CD4-positive, alpha-beta T cell treated with Interleukin-1 beta for 1 hour (primary cell): ENCODE data around the gene NR3C2.

Experiments used
- DNase-seq, 2 donors: peaks; one replicate each; pipeline ENCODE4 v3.0.0-alpha.2; 2020 to 2022

Gene NR3C2

GRCh38 chr4:148441986-148442831 lies at the start of gene NR3C2:
NR3C2 (minus strand) TSS chr4:148442414.
- peak; percentile 98 to 99 for DNase-seq

DNA sequence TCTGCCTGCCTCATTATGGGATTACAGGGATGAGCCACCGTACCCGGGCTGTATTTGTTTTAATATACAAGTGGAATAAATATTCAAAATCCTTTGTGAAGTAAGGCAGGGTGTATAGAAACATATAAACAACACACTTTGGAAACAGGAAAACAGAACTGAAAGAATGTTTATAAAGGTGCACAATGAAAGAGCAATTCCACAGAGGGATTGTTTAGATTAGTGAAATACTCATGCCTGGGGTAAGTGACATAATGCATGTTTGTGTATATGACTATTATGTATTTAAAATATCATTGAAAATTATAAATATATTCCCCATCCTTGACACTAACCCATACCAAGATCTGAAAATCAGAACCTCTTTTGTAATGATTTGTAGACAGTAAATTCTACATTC lies 45.0 kb upstream of the NR3C2 start:
- DNase-seq = no peak

DNA sequence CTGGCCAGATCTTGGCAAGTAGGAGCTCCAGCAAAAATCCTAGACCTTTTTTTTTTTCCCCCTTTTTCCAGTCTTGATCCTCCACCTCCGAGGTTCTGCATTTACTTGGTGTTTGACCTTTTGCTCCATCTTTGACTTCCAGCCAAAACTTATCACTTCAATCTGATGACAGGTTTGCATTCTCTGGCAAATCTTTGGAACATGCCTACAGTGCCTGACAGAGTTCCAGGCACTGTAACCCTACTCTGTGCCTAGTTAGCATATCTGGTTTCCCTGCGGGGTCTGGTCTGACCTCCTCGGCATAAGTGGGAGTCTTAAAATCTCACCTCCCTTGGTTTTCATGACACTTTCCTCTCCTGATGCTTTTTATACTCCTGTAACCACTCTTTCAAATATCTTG lies 39.4 kb upstream of the NR3C2 start:
- DNase-seq = no peak

GRCh38 chr4:148477276-148477675 lies 35.1 kb upstream of the NR3C2 start:
- DNase-seq = no peak

GRCh38 chr4:148469938-148470337 lies 27.7 kb upstream of the NR3C2 start:
- DNase-seq = no peak

DNA sequence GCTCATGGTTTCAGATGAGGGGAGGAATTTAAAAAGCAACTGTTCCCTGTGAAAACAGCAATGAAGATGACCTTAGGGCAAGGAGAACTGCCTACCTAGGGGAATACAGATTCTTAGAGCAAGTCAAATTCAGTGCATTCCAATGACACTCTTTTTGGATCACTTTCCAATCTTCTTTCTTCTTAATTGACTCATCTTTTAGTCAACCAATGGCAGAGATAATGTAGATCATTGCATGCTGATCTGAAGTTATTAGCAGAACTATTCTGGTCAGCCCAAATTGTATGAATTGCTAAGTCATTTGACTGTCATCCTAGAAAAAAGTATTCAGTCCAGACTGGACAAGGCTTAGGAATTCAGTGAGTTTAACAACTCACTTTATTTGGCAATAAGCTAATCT lies 12.6 kb upstream of the NR3C2 start:
- DNase-seq = no peak

- DNase-seq = no peak
These were observed 11.6 kb upstream of the NR3C2 start for GRCh38 chr4:148453833-148454232.

DNA sequence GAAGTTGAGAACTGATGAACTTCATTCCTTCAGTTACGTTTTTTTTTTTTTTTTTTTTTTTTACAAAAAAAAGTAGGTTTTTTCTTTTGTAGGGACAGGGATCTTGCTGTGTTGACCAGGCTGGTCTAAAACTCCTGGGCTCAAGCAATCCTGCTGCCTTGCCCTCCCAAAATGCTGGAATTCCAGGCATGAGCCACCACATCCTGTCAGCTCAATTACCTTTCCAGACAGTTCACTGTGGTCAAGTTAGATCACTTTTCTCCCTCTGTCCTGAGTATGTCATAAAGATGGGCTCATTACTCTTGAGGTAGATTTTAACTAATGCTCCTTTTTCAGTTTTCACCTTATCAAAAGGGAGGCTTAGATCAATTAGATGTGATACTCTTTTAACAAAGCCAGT lies 10.8 kb upstream of the NR3C2 start:
- DNase-seq = no peak

DNA sequence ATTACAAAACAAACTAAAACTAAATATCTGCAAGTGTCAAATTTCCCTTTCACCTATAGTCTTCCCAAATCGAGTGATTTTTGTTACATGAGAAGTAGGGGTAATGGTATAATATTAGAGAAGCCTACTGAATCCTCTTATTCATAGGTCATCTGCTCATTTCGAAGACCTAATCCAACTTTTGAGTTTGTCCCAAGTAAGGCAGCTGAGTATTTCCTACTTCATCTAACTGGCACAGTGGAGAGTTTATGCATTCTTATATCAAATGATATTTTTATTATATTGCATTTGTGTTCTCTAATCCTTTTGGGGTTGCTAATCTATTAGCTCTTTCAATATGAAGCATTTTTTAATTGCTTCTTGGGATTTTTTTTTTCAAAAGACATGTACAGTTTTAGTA lies 7.7 kb upstream of the NR3C2 start:
- no peak for DNase-seq

- no peak for DNase-seq
These were observed 5.9 kb upstream of the NR3C2 start for GRCh38 chr4:148448141-148448540.

DNA sequence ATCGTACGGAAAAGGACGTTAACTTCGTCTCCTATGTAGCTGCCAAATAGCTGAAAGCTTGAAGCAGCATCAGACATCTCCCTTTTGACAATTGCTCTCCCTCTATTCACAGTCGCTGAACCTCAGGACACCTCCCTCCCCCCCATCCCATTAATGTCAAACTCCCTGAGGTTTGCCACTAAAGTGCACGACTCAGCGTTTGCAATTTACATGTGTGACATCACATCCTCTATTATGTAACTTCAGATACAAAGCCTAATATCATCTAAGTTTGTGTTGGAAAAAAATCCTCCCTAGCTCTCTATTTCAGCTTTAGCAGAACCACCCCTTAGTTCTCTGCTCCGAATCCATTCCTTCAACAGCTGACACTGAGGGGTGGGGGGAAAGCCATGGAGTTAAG lies 5.5 kb upstream of the NR3C2 start:
- DNase-seq = peak; percentile 41 to 57

DNA sequence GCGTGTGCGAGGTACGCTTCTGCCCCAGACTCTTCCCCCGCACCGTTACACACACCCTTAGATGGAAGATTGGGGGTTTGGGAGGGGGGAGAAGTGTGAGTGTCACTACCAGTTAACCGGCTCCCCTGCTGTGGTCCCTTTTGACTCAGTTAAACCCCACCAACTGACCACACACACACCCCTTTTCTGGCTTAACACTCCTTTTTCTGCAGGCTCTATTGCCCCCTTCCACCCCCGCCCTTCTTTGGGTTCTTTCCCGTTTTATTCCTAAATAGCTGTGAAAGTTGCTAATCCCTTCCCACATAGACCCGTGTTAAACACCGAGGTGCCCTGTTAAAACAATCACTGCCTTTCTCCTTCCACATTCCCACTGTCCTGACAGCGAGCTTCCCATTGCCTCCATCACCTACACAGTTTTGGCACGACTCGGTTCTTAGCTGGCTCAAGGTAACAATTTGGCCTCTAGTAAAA lies 3.7 kb upstream of the NR3C2 start:
- no peak for DNase-seq

GRCh38 chr4:148445071-148445859 lies 3.1 kb upstream of the NR3C2 start:
- peak; percentile 73 to 76 for DNase-seq

GRCh38 chr4:148444296-148445070 lies 2.3 kb upstream of the NR3C2 start:
- DNase-seq = peak; percentile 49 to 56

DNA sequence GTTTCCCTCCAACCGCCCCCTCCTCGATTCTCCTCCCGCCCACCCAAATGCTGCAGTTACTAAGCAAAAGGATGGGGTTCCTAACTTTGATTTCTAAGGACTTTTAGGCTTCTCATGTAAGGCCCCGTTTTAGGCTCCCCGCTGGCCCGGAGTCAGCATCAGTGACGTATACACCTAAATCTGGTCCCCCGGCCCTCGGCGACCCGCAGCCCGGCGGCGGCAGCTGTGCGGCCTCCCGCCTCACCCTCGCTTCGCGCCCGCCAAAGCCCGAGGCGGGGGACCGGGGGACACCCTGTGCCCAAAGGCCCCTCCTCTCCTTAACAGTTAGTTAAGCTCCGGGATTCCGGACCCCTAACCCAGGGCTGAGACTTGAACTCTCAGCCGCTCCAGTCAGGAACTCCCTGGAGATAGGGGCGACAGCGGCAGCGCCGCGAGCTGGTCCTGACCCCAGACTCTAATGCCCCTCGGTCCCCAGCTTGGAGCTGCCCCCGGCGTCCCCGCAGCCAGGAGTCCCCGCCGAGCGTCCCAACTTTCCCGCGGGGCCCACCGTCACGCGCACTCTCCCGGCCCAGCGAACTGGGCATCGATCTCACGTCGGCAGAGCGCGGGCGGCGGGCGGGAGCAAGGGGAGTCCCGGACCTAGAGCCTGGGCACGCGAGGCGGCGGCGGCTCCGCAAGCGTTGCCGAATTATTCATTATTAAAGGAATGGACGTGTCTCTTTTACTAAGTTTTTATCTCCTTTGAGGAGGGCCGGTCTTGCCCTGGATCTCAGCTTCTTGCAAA lies 1.5 kb upstream of the NR3C2 start:
- DNase-seq = peak; percentile 30 to 37

GRCh38 chr4:148442832-148443511 lies 758 bp upstream of the NR3C2 start:
- no peak for DNase-seq

GRCh38 chr4:148441624-148441985 lies 609 bp downstream of the NR3C2 start:
- no peak for DNase-seq

- DNase-seq = no peak
These were observed 4.2 kb downstream of the NR3C2 start for GRCh38 chr4:148438047-148438446.

DNA sequence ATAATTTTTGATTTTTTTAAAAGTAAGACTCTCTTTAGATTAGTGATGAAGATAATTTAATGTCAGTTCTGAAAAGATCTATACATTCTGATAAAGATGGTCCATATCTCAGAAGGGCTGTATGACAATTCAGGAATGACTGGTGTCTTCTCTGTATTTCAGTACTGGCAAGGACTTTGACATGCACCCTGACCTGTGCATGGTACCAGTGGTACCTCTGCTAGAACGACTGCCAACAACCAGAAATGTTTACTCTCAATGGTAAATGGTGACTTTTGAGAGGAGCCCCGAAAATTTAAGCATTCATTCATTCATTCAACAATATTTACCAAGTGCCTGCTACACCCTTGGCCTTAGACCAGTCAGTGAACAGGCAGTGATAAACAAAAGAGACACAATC lies 4.8 kb downstream of the NR3C2 start:
- no peak for DNase-seq

GRCh38 chr4:148436512-148436911 lies 5.7 kb downstream of the NR3C2 start:
- DNase-seq = no peak

DNA sequence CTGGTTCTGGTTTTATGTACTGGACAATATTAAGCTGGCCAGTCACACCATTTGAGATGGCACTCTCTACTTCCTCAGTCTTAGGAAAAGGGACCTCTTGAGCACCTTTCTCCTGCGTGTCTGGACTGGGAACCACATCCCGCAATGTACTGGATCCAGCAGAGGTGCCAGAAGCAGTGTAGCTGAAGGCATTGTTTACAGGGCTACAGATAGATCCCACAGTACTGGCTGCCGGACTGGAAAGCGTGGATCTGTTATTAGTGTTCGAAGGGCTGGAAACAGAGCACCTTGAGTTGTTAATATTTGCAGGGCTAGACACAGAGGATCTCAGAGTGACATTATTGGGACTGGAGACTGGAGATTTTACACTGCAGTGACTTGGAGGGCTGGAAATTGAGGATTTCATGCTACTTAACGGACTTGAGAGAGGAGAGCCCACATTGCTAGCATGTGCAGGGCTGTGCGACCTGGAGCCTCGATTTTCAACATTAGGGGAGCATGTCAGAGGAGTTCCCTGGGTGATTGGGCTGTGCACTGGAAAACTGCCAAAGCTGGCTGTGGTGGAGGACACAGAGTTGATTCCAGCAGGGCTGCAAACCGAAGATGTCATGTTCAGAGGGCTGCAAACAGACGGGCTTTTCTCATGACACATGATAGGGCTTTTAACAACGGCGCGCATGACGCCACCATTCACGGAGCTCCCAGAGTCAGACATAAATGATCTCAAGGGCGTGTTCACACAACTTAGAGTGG lies 6.4 kb downstream of the NR3C2 start:
- DNase-seq = no peak
